Smooth muscle cell (in vitro differentiated cells): ENCODE data around the gene N4BP2. TPM values are rescaled to one million over a fixed set of nuclear protein-coding genes. Genes with fewer than 3 reads are reported as not detected.

Experiments used
- DNase-seq: peaks from one replicate; lab custom pipeline; 2025; ENCODE audit not compliant: unreplicated experiment; lab: John Stamatoyannopoulos, UW
- H2AFZ ChIP-seq: fragments of 200-600 bp; sonication (generic); 2 replicates; pipeline ENCODE4 v1.6.0; 2016; ENCODE audit warnings: antibody characterized with exemption, low read depth, mild to moderate bottlenecking
- H3F3A ChIP-seq: fragments of 200-600 bp; sonication (generic); 2 replicates; pipeline ENCODE4 v1.6.0; 2017; ENCODE audit warnings: antibody characterized with exemption, low read depth
- H3K27ac ChIP-seq: fragments of 200-600 bp; sonication (generic); 2 replicates; pipeline ENCODE4 v1.5.1; 2016; ENCODE audit warnings: low read depth, mild to moderate bottlenecking
- H3K27me3 ChIP-seq: fragments of 200-600 bp; sonication (generic); 2 replicates; pipeline ENCODE4 v1.6.1; 2016; ENCODE audit warnings: low read depth, mild to moderate bottlenecking
- H3K36me3 ChIP-seq: fragments of 200-600 bp; sonication (generic); 2 replicates; pipeline ENCODE4 v1.5.1; 2016; ENCODE audit warnings: low read depth
- H3K4me1 ChIP-seq: fragments of 200-600 bp; sonication (generic); 2 replicates; pipeline ENCODE4 v1.5.1; 2016; ENCODE audit warnings: low read depth
- H3K4me2 ChIP-seq: fragments of 200-600 bp; sonication (generic); 2 replicates; pipeline ENCODE4 v1.6.0; 2016; ENCODE audit warnings: mild to moderate bottlenecking
- H3K4me3 ChIP-seq: fragments of 200-600 bp; sonication (generic); 2 replicates; pipeline ENCODE4 v1.5.1; 2016; ENCODE audit warnings: mild to moderate bottlenecking
- H3K79me2 ChIP-seq: fragments of 200-600 bp; sonication (generic); 2 replicates; pipeline ENCODE4 v1.6.0; 2016; ENCODE audit warnings: low read depth, mild to moderate bottlenecking
- H3K9ac ChIP-seq: fragments of 200-600 bp; sonication (generic); 2 replicates; pipeline ENCODE4 v1.6.0; 2016; ENCODE audit warnings: low read depth
- H3K9me3 ChIP-seq: fragments of 200-600 bp; sonication (generic); replicated peaks from 2 replicates; pipeline ENCODE4 v1.5.1; 2016; ENCODE audit warnings: low read depth
- H4K20me1 ChIP-seq: fragments of 200-600 bp; sonication (generic); 2 replicates; pipeline ENCODE4 v1.6.0; 2016; ENCODE audit warnings: low read depth
- WGBS: methylation state at CpG from one replicate; pipeline ENCODE4 v1.1.7; 2016; ENCODE audit warnings: low lambda C conversion rate; 5-methylcytosine and 5-hydroxymethylcytosine counted together
- polyA plus RNA-seq: library from polyadenylated mRNA; unstranded; fragments of >200 nt; fragmentation: Nextera tagmentation; extraction: Ambion mirVana; gene quantifications from 2 replicates; pipeline ENCODE4 v1.2.1, GENCODE V29; 2016
- total RNA-seq: library from RNA; depleted of rRNA; stranded (reverse); fragments of >200 nt; gene quantifications from 2 replicates; pipeline ENCODE4 v1.2.3, GENCODE V29; 2014
- TF ChIP-seq, protein P1 (sequence below): fragments of 200-600 bp; sonication (generic); IDR thresholded peaks from 2 replicates; pipeline ENCODE4 v1.5.1; 2017; ENCODE audit warnings: borderline replicate concordance, mild to moderate bottlenecking, antibody characterized with exemption; ENCODE audit not compliant: insufficient read depth, poor library complexity, severe bottlenecking

The N4BP2 gene
- total and polyA plus RNA-seq, 2 experiments from 2014 or later, result 9.0 to 40.0 TPM

DNA sequence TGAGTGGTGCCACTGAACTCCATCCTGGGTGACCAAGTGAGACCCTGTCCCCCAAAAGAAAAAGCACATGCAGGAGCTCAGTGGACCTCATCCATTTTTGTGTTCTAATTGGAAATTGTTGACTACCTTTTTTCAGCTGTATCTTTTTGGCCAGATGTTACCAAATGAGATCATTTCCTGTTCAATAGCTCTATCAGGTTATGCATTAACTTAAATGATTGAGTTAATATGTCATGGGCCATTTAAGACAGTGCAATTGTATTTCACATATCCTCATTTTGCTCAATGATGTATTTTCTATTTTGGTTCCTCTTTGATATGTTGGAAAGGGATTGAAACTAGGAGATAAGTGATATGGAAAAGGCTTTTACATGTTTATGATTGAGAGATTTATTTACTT, 113.9 kb downstream of the N4BP2 start:
- H3K9me3 ChIP-seq, result no peaks in the 10 kb centered on the region
- no peak overlapping the region for H3K4me2 ChIP-seq
- no peak for DNase-seq
- H3K9ac ChIP-seq, result no peak overlapping the region
- H3K27ac ChIP-seq, result no peak overlapping the region
- H3K4me3 ChIP-seq, result no peak overlapping the region
- H3K4me1 ChIP-seq, result no peaks in the 10 kb centered on the region
- H3F3A ChIP-seq, result peaks cover 5% of the 10 kb centered on the region
- TF ChIP-seq, protein P1, sequence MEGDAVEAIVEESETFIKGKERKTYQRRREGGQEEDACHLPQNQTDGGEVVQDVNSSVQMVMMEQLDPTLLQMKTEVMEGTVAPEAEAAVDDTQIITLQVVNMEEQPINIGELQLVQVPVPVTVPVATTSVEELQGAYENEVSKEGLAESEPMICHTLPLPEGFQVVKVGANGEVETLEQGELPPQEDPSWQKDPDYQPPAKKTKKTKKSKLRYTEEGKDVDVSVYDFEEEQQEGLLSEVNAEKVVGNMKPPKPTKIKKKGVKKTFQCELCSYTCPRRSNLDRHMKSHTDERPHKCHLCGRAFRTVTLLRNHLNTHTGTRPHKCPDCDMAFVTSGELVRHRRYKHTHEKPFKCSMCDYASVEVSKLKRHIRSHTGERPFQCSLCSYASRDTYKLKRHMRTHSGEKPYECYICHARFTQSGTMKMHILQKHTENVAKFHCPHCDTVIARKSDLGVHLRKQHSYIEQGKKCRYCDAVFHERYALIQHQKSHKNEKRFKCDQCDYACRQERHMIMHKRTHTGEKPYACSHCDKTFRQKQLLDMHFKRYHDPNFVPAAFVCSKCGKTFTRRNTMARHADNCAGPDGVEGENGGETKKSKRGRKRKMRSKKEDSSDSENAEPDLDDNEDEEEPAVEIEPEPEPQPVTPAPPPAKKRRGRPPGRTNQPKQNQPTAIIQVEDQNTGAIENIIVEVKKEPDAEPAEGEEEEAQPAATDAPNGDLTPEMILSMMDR, result no peak
- no peak overlapping the region for H2AFZ ChIP-seq
- H4K20me1 ChIP-seq, result no peaks in the 10 kb centered on the region
- H3K79me2 ChIP-seq, result no peaks in the 10 kb centered on the region
- H3K27me3 ChIP-seq, result no peaks in the 10 kb centered on the region
- H3K36me3 ChIP-seq, result peaks cover 7% of the 10 kb centered on the region

DNA sequence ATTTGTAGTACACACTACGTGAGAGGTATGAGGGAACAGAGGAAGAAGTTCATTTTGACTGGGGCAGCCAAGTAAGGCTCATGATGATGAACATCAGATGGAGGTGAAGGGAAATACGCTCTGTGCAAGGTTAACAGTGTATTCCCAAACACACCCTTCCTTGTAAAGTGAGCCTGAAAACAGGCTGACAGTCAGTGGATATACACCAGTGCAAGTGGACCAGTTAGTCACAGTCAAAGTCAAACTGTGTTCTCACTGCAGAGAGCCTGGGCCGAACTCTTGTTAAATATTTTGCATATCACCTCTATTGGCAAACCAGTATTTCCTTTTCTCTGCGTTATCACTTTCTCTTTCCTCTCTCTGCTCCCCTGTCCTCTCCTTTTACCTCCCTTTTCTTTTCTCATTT, 116.8 kb downstream of the N4BP2 start:
- 86% methylated on average over 4 of the region's 4 CpGs for WGBS
- TF ChIP-seq, protein P1, result no peak
- no peaks in the 10 kb centered on the region for H3K36me3 ChIP-seq
- H3F3A ChIP-seq, result peaks cover 5% of the 10 kb centered on the region
- H3K4me2 ChIP-seq, result no peak overlapping the region
- no peak overlapping the region for H3K9ac ChIP-seq
- no peak overlapping the region for H3K4me3 ChIP-seq
- no peak for DNase-seq
- no peak overlapping the region for H3K27ac ChIP-seq
- H3K9me3 ChIP-seq, result no peaks in the 10 kb centered on the region
- H4K20me1 ChIP-seq, result no peaks in the 10 kb centered on the region
- no peaks in the 10 kb centered on the region for H3K27me3 ChIP-seq
- H3K79me2 ChIP-seq, result no peaks in the 10 kb centered on the region
- no peak overlapping the region for H2AFZ ChIP-seq
- no peaks in the 10 kb centered on the region for H3K4me1 ChIP-seq

- Histone ChIP-seq H3K36me3 (no peaks in the 10 kb centered on the region), H4K20me1 (no peaks in the 10 kb centered on the region), H3F3A (no peaks in the 10 kb centered on the region), H3K4me1 (no peaks in the 10 kb centered on the region), H3K4me2 (peak overlapping the region; percentile 43), H3K4me3 (peak overlapping the region; percentile 26), H3K27ac (no peak overlapping the region), H3K9ac (no peak overlapping the region), H2AFZ (no peak overlapping the region), H3K79me2 (no peaks in the 10 kb centered on the region), H3K9me3 (no peaks in the 10 kb centered on the region), H3K27me3 (no peaks in the 10 kb centered on the region)
- TF ChIP-seq, protein P1, result no peak
- no peak for DNase-seq
- WGBS, result 60% methylated on average over 10 of the region's 10 CpGs
These were observed 120.0 kb downstream of the N4BP2 start for GRCh38 chr4:40176602-40177001.

GRCh38 chr4:40177591-40177990, 120.9 kb downstream of the N4BP2 start:
- Histone ChIP-seq H3K4me3 (no peak overlapping the region), H3K27me3 (no peaks in the 10 kb centered on the region), H3K9me3 (no peaks in the 10 kb centered on the region), H3K4me2 (no peak overlapping the region), H4K20me1 (no peaks in the 10 kb centered on the region), H3K79me2 (no peaks in the 10 kb centered on the region), H3K36me3 (no peaks in the 10 kb centered on the region), H2AFZ (no peak overlapping the region), H3K4me1 (no peaks in the 10 kb centered on the region), H3K27ac (no peak overlapping the region), H3F3A (no peaks in the 10 kb centered on the region), H3K9ac (no peak overlapping the region)
- DNase-seq, result no peak
- WGBS, result 95% methylated on average over 2 of the region's 2 CpGs
- TF ChIP-seq, protein P1, result no peak
